Neural cell (in vitro differentiated cells): ENCODE results near the gene ASPRV1. TPM values are rescaled to one million over a fixed set of nuclear protein-coding genes. Genes with fewer than 3 reads are reported as not detected.

ENCODE experiments used
- H2AFZ ChIP-seq: fragments of 200-600, 300-800 bp; sonication (generic), shearing (Covaris generic); 2 replicates; pipeline ENCODE4 v1.6.0; 2014; ENCODE audit warnings: low read depth, mild to moderate bottlenecking, antibody characterized with exemption, low read length, moderate library complexity
- H3F3A ChIP-seq: fragments of 200-600 bp; shearing (Covaris generic); 2 replicates; pipeline ENCODE4 v1.6.1; 2016; ENCODE audit warnings: mild to moderate bottlenecking, moderate library complexity, mixed read lengths, antibody characterized with exemption, low read length; ENCODE audit not compliant: insufficient read depth, poor library complexity, severe bottlenecking
- H3K27ac ChIP-seq: fragments of 200-600, 300-800 bp; sonication (generic), shearing (Covaris generic); 2 replicates; pipeline ENCODE4 v1.5.1; 2014; ENCODE audit warnings: mild to moderate bottlenecking, low read length, moderate library complexity
- H3K27me3 ChIP-seq: fragments of 300-800, 200-600 bp; sonication (generic), shearing (Covaris generic); 2 replicates; pipeline ENCODE4 v1.6.0; 2014; ENCODE audit warnings: mild to moderate bottlenecking, low read depth, low read length, moderate library complexity; ENCODE audit not compliant: insufficient read depth
- H3K36me3 ChIP-seq: fragments of 300-800, 200-600 bp; sonication (generic), shearing (Covaris generic); 2 replicates; pipeline ENCODE4 v1.5.1; 2014; ENCODE audit warnings: mild to moderate bottlenecking, antibody characterized with exemption, low read length, moderate library complexity; ENCODE audit not compliant: insufficient read depth
- H3K4me2 ChIP-seq: fragments of 300-800, 200-600 bp; sonication (generic), shearing (Covaris generic); 2 replicates; pipeline ENCODE4 v1.6.0; 2014; ENCODE audit warnings: mild to moderate bottlenecking, low read length
- H3K4me3 ChIP-seq: fragments of 300-800, 200-600 bp; sonication (generic), shearing (Covaris generic); 2 replicates; pipeline ENCODE4 v1.5.1; 2014; ENCODE audit warnings: mild to moderate bottlenecking, low read length, moderate library complexity
- H3K79me2 ChIP-seq: fragments of 200-600 bp; shearing (Covaris generic); replicated peaks from 2 replicates; pipeline ENCODE4 v1.6.0; 2014; ENCODE audit warnings: mild to moderate bottlenecking, low read length, moderate library complexity; ENCODE audit not compliant: insufficient read depth
- H3K9ac ChIP-seq: fragments of 300-800, 200-600 bp; sonication (generic), shearing (Covaris generic); 2 replicates; pipeline ENCODE4 v1.6.1; 2016; ENCODE audit warnings: mild to moderate bottlenecking, low read length, mixed read lengths
- H3K9me2 ChIP-seq: fragments of 200-600 bp; shearing (Covaris generic); 2 replicates; pipeline ENCODE4 v1.6.1; 2016; ENCODE audit warnings: mild to moderate bottlenecking, low read length, mixed read lengths; ENCODE audit not compliant: insufficient read depth
- H3K9me3 ChIP-seq: fragments of 200-600, 300-800 bp; sonication (generic), shearing (Covaris generic); 2 replicates; pipeline ENCODE4 v1.6.1; 2016; ENCODE audit warnings: mild to moderate bottlenecking, mixed run types, low read length, moderate library complexity, mixed read lengths
- H4K20me1 ChIP-seq: fragments of 200-600 bp; shearing (Covaris generic); 2 replicates; pipeline ENCODE4 v1.6.1; 2016; ENCODE audit warnings: mild to moderate bottlenecking, mixed run types; ENCODE audit not compliant: insufficient read depth
- CTCF ChIP-seq: fragments of 450-650 bp; IDR thresholded peaks from 2 replicates; pipeline ENCODE4 v1.5.1; 2014; ENCODE audit warnings: antibody characterized with exemption, mild to moderate bottlenecking, moderate library complexity; ENCODE audit not compliant: poor library complexity, severe bottlenecking
- EP300 ChIP-seq: fragments of 450-650 bp; conservative IDR thresholded peaks from 2 replicates; pipeline ENCODE4 v1.6.1; 2014; ENCODE audit warnings: antibody characterized with exemption, mild to moderate bottlenecking, moderate library complexity; ENCODE audit not compliant: poor library complexity, severe bottlenecking
- EZH2 ChIP-seq: fragments of 200-600, 300-800 bp; shearing (Covaris generic), sonication (generic); IDR thresholded peaks from 2 replicates; pipeline ENCODE4 v1.6.1; 2014; ENCODE audit warnings: antibody characterized with exemption, low read length, borderline replicate concordance, mild to moderate bottlenecking; ENCODE audit not compliant: insufficient read depth, poor library complexity, severe bottlenecking
- MXI1 ChIP-seq: fragments of 450-650 bp; conservative IDR thresholded peaks from 2 replicates; pipeline ENCODE4 v1.6.1; 2014; ENCODE audit warnings: antibody characterized with exemption, mild to moderate bottlenecking; ENCODE audit not compliant: poor library complexity, severe bottlenecking
- POLR2AphosphoS5 ChIP-seq: IDR thresholded peaks from 2 replicates; pipeline ENCODE4 v1.6.1; 2012
- RAD21 ChIP-seq: fragments of 450-650 bp; conservative IDR thresholded peaks from 2 replicates; pipeline ENCODE4 v1.6.1; 2014; ENCODE audit warnings: antibody characterized with exemption, mild to moderate bottlenecking, moderate library complexity
- REST ChIP-seq: IDR thresholded peaks from 2 replicates; pipeline ENCODE4 v1.6.1; 2012; ENCODE audit warnings: borderline replicate concordance
- SMC3 ChIP-seq: fragments of 450-650 bp; conservative IDR thresholded peaks from 2 replicates; pipeline ENCODE4 v1.6.1; 2014; ENCODE audit warnings: antibody characterized with exemption, mild to moderate bottlenecking, moderate library complexity; ENCODE audit not compliant: poor library complexity
- TAF1 ChIP-seq: IDR thresholded peaks from 2 replicates; pipeline ENCODE4 v1.6.1; 2012; ENCODE audit warnings: low read depth
- polyA plus RNA-seq: library from polyadenylated mRNA; depleted of rRNA; stranded (reverse); fragments of >200 nt; gene quantifications from 2 replicates; pipeline ENCODE4 v1.2.3, GENCODE V29; 2014

ASPRV1 gene
- polyA plus RNA-seq, 1 donor from 2014 or later, result 6.3 TPM

GRCh38 chr2:69917852-69918251 lies 43.6 kb downstream of the ASPRV1 start:
- Histone ChIP-seq H3K9me3 (no peaks in the 10 kb centered on the region), H3K9me2 (no peaks in the 10 kb centered on the region), H3K9ac (no peak overlapping the region), H3K79me2 (peaks cover 25% of the 10 kb centered on the region), H4K20me1 (no peaks in the 10 kb centered on the region), H2AFZ (no peak overlapping the region), H3K4me2 (no peak overlapping the region), H3K4me3 (peak overlapping the region; percentile 85), H3K27me3 (no peaks in the 10 kb centered on the region), H3F3A (no peaks in the 10 kb centered on the region), H3K36me3 (no peaks in the 10 kb centered on the region), H3K27ac (no peak overlapping the region)
- no peak for TF ChIP-seq MXI1
- no peak for TF ChIP-seq REST
- TF ChIP-seq TAF1, result no peak
- no peak for TF ChIP-seq POLR2AphosphoS5
- no peak for TF ChIP-seq EZH2
- TF ChIP-seq CTCF, result no peak
- no peak for TF ChIP-seq RAD21
- TF ChIP-seq EP300, result no peak
- TF ChIP-seq SMC3, result no peak

- H2AFZ ChIP-seq, result no peak overlapping the region
- H3K27me3 ChIP-seq, result no peaks in the 10 kb centered on the region
- peak overlapping the region; percentile 90 for H3K27ac ChIP-seq
- TF ChIP-seq TAF1 (no peak), EZH2 (no peak), MXI1 (no peak), REST (no peak), POLR2AphosphoS5 (no peak), RAD21 (no peak)
- H3K4me2 ChIP-seq, result peak overlapping the region; percentile 41
- peak overlapping the region; percentile 92 for H3K9ac ChIP-seq
- no peaks in the 10 kb centered on the region for H4K20me1 ChIP-seq
- H3K36me3 ChIP-seq, result no peaks in the 10 kb centered on the region
- no peaks in the 10 kb centered on the region for H3K9me3 ChIP-seq
- H3K9me2 ChIP-seq, result no peaks in the 10 kb centered on the region
- no peaks in the 10 kb centered on the region for H3F3A ChIP-seq
- peaks cover 25% of the 10 kb centered on the region for H3K79me2 ChIP-seq
- H3K4me3 ChIP-seq, result peak overlapping the region; percentile 85
Observed at GRCh38 chr2:69916106-69916505, 45.3 kb downstream of the ASPRV1 start.
